GM18507 (cell line): ENCODE measurements around the gene ABHD5.

Experiments
- DNase-seq: peaks from one replicate; pipeline ENCODE4 v3.0.0; 2011; ENCODE audit warnings: low read depth; ENCODE audit not compliant: insufficient read length; ENCODE audit errors: extremely low spot score
- FAIRE-seq: peaks from 2 replicates; lab custom pipeline; 2011; peaks lifted over from hg19 to GRCh38; lab: Jason Lieb, UNC

The ABHD5 gene

GRCh38 chr3:43707266-43707665, 16.5 kb downstream of the ABHD5 start:
- DNase-seq (no peak), FAIRE-seq (no peak)

- DNase-seq (no peak), FAIRE-seq (no peak)
Observed at GRCh38 chr3:43707998-43708397, 17.3 kb downstream of the ABHD5 start.

- DNase-seq (no peak), FAIRE-seq (no peak)
Observed at GRCh38 chr3:43709022-43709421, 18.3 kb downstream of the ABHD5 start.

- DNase-seq (no peak), FAIRE-seq (no peak)
Observed at GRCh38 chr3:43710607-43711006, 19.9 kb downstream of the ABHD5 start.

- FAIRE-seq = no peak
- DNase-seq = no peak
Observed at GRCh38 chr3:43718296-43718695, 27.6 kb downstream of the ABHD5 start.

- DNase-seq (no peak), FAIRE-seq (no peak)
Observed at GRCh38 chr3:43723121-43723734, 32.5 kb downstream of the ABHD5 start.

GRCh38 chr3:43726521-43726920, 35.8 kb downstream of the ABHD5 start:
- DNase-seq (no peak), FAIRE-seq (no peak)

- no peak for FAIRE-seq
- DNase-seq = no peak
Observed at GRCh38 chr3:43727930-43728329, 37.2 kb downstream of the ABHD5 start.

- DNase-seq = no peak
- no peak for FAIRE-seq
Observed at GRCh38 chr3:43728476-43728875, 37.7 kb downstream of the ABHD5 start.

- FAIRE-seq (no peak), DNase-seq (no peak)
Observed at GRCh38 chr3:43728947-43729346, 38.2 kb downstream of the ABHD5 start.

GRCh38 chr3:43729707-43730414, 39.1 kb downstream of the ABHD5 start:
- FAIRE-seq (no peak), DNase-seq (no peak)

- no peak for FAIRE-seq
Observed at GRCh38 chr3:43732747-43733425, 42.1 kb downstream of the ABHD5 start.

GRCh38 chr3:43733459-43734384, 43.0 kb downstream of the ABHD5 start:
- no peak for FAIRE-seq

More at GRCh38 chr3:43732747-43733425, 42.1 kb downstream of the ABHD5 start:
- no peak for DNase-seq

GRCh38 chr3:43734685-43735084, 43.9 kb downstream of the ABHD5 start:
- DNase-seq = no peak
- FAIRE-seq = no peak

More at GRCh38 chr3:43733459-43734384, 43.0 kb downstream of the ABHD5 start:
- DNase-seq = no peak

- DNase-seq = no peak
- no peak for FAIRE-seq
Observed at GRCh38 chr3:43735618-43736017, 44.9 kb downstream of the ABHD5 start.

- no peak for FAIRE-seq
- no peak for DNase-seq
Observed at GRCh38 chr3:43736558-43737440, 46.1 kb downstream of the ABHD5 start.

GRCh38 chr3:43738305-43738704, 47.6 kb downstream of the ABHD5 start:
- FAIRE-seq (no peak), DNase-seq (no peak)

GRCh38 chr3:43742920-43743319, 52.2 kb downstream of the ABHD5 start:
- DNase-seq (no peak), FAIRE-seq (no peak)

- FAIRE-seq = no peak
- DNase-seq = no peak
Observed at GRCh38 chr3:43747641-43748040, 56.9 kb downstream of the ABHD5 start.
